GM12878 (cell line): ENCODE measurements around the gene MGMT. TPM values are rescaled to one million over a fixed set of nuclear protein-coding genes. Genes with fewer than 3 reads are reported as not detected.

Experiments
- ATAC-seq: fragments of 200-7000 bp; cut with Tn5 transposase; 3 replicates; pipeline ENCODE4 v1.9.1; 2020; ENCODE audit warnings: mild to moderate bottlenecking, moderate library complexity
- BruUV-seq: library from RNA; stranded (reverse); fragments of 400-500 nt; replicated peaks from 2 replicates; lab custom pipeline; 2021; lab: Mats Ljungman, UMichigan
- CTCF ChIA-PET: fragments of 300-600 bp; sonication (Branson Sonifier 250); formaldehyde crosslinking; extraction: SDS; loops from one replicate; lab custom pipeline; 2021; ENCODE audit warnings: inconsistent platforms; lab: Yijun Ruan, JAX
- POLR2A ChIA-PET: fragments of 350-600 bp; formaldehyde crosslinking; extraction: SDS; loops from one replicate; lab custom pipeline; 2021; ENCODE audit warnings: inconsistent platforms; lab: Charles Lee
- RAD21 ChIA-PET: fragments of 300-600 bp; sonication (Branson Sonifier 250); formaldehyde crosslinking; loops from one replicate; lab custom pipeline; 2023; ENCODE audit warnings: antibody characterized with exemption; ENCODE audit not compliant: unreplicated experiment; lab: Charles Lee
- SMC1A ChIA-PET: fragments of 300-600 bp; sonication (Branson Sonifier 250); formaldehyde crosslinking; loops from one replicate; lab custom pipeline; 2023; ENCODE audit not compliant: unreplicated experiment, uncharacterized antibody; lab: Charles Lee
- DNase-seq: peaks from one replicate; pipeline ENCODE4 v3.0.0-alpha.2; 2011; ENCODE audit warnings: low read depth, low spot score
- FAIRE-seq: peaks from 3 replicates; lab custom pipeline; 2011; peaks lifted over from hg19 to GRCh38; lab: Jason Lieb, UNC
- H2AFZ ChIP-seq: 2 replicates; pipeline ENCODE4 v1.6.0; 2011; ENCODE audit warnings: low read depth, low read length, control low read depth; ENCODE audit not compliant: control insufficient read depth
- H3K27ac ChIP-seq: 2 replicates; pipeline ENCODE4 v1.5.1; 2011; ENCODE audit warnings: control low read depth; ENCODE audit not compliant: control insufficient read depth, insufficient read depth
- H3K27me3 ChIP-seq, 2 experiments: replicated peaks in 1 of 2; 2 replicates each; pipeline versions ENCODE4 v1.6.0 to v1.6.1; 2011; ENCODE audit warnings: low read length in 1 of 2; ENCODE audit not compliant: control insufficient read depth in 2 of 2, insufficient read depth in 2 of 2
- H3K36me3 ChIP-seq, 2 experiments: 2 replicates each; pipeline ENCODE4 v1.5.1; 2011; ENCODE audit warnings: low read length in 1 of 2; ENCODE audit not compliant: control insufficient read depth in 2 of 2, insufficient read depth in 2 of 2
- H3K4me1 ChIP-seq: 2 replicates; pipeline ENCODE4 v1.6.1; 2011; ENCODE audit warnings: mild to moderate bottlenecking, low read length, moderate library complexity, mixed read lengths; ENCODE audit not compliant: control insufficient read depth, insufficient read depth
- H3K4me2 ChIP-seq: 2 replicates; pipeline ENCODE4 v1.6.0; 2011; ENCODE audit warnings: control low read depth; ENCODE audit not compliant: control insufficient read depth, insufficient read depth
- H3K4me3 ChIP-seq: fragments of 200-600 bp; sonication (generic); 2 replicates; pipeline ENCODE4 v1.5.1; 2016
- H3K79me2 ChIP-seq: 2 replicates; pipeline ENCODE4 v1.6.0; 2011; ENCODE audit warnings: low read length; ENCODE audit not compliant: control insufficient read depth, insufficient read depth
- H3K9ac ChIP-seq: 2 replicates; pipeline ENCODE4 v1.8.0; 2011; ENCODE audit warnings: low read length, control low read depth, mixed read lengths; ENCODE audit not compliant: control insufficient read depth, insufficient read depth
- H3K9me3 ChIP-seq: replicated peaks from 3 replicates; pipeline ENCODE4 v1.5.1; 2011; ENCODE audit warnings: mild to moderate bottlenecking, low read length; ENCODE audit not compliant: control insufficient read depth, insufficient read depth
- H4K20me1 ChIP-seq: 2 replicates; pipeline ENCODE4 v1.6.0; 2011; ENCODE audit not compliant: control insufficient read depth, insufficient read depth
- ASH2L ChIP-seq: fragments of 300-600, 200-600 bp; sonication (generic); IDR thresholded peaks from 2 replicates; pipeline ENCODE4 v1.6.1; 2017; ENCODE audit warnings: low read depth, mild to moderate bottlenecking, borderline replicate concordance
- CBX5 ChIP-seq: sonication (generic); IDR thresholded peaks from 2 replicates; pipeline ENCODE4 v1.6.1; 2016; ENCODE audit warnings: low read depth, moderate library complexity, mild to moderate bottlenecking, inconsistent platforms
- HCFC1 ChIP-seq: fragments of 150-350 bp; IDR thresholded peaks from 2 replicates; pipeline ENCODE4 v1.6.1; 2014; ENCODE audit warnings: low read length
- HDAC6 ChIP-seq: fragments of 200-600 bp; sonication (generic); IDR thresholded peaks from one replicate; pipeline ENCODE4 v1.8.0; 2017; ENCODE audit warnings: antibody characterized with exemption; ENCODE audit not compliant: unreplicated experiment
- KAT2A ChIP-seq: conservative IDR thresholded peaks from 2 replicates; pipeline ENCODE4 v1.6.1; 2011; ENCODE audit warnings: low read depth, low read length; ENCODE audit not compliant: control insufficient read depth
- LARP7 ChIP-seq: fragments of 450-650 bp; IDR thresholded peaks from 2 replicates; pipeline ENCODE4 v1.6.1; 2017; ENCODE audit warnings: mild to moderate bottlenecking
- MEF2A ChIP-seq: IDR thresholded peaks from 2 replicates; pipeline ENCODE4 v1.6.1; 2011; ENCODE audit warnings: low read depth, mild to moderate bottlenecking, low read length, moderate library complexity; ENCODE audit not compliant: insufficient read depth
- NFIC ChIP-seq: IDR thresholded peaks from 2 replicates; pipeline ENCODE4 v1.6.1; 2012; ENCODE audit warnings: low read depth, mild to moderate bottlenecking, inconsistent platforms, low read length, moderate library complexity
- NFXL1 ChIP-seq: fragments of 450-650 bp; IDR thresholded peaks from 2 replicates; pipeline ENCODE4 v1.6.1; 2017; ENCODE audit warnings: antibody characterized with exemption, mild to moderate bottlenecking, borderline replicate concordance
- POLR2AphosphoS2 ChIP-seq: IDR thresholded peaks from 2 replicates; pipeline ENCODE4 v1.6.1; 2011; ENCODE audit warnings: low read depth, mild to moderate bottlenecking, low read length, improper control_type of control experiment, moderate library complexity
- SKIL ChIP-seq: fragments of 450-650 bp; IDR thresholded peaks from 2 replicates; pipeline ENCODE4 v1.6.1; 2017; ENCODE audit warnings: mild to moderate bottlenecking, low read depth, inconsistent platforms; ENCODE audit not compliant: poor library complexity, severe bottlenecking
- SMAD5 ChIP-seq: IDR thresholded peaks from 2 replicates; pipeline ENCODE4 v1.6.1; 2016; ENCODE audit warnings: antibody characterized with exemption, low read depth
- SPI1 ChIP-seq: IDR thresholded peaks from 2 replicates; pipeline ENCODE4 v1.6.1; 2011; ENCODE audit warnings: low read depth, mild to moderate bottlenecking, low read length, moderate library complexity, borderline replicate concordance; ENCODE audit not compliant: insufficient read depth
- SREBF1 ChIP-seq: IDR thresholded peaks from 2 replicates; pipeline ENCODE4 v1.6.1; 2012; ENCODE audit warnings: mild to moderate bottlenecking, low read length
- SUZ12 ChIP-seq: fragments of 200-600 bp; sonication (generic); IDR thresholded peaks from one replicate; pipeline ENCODE4 v1.6.1; 2018; ENCODE audit warnings: antibody characterized with exemption, mild to moderate bottlenecking; ENCODE audit not compliant: unreplicated experiment
- TARDBP ChIP-seq: IDR thresholded peaks from 2 replicates; pipeline ENCODE4 v1.6.1; 2016; ENCODE audit warnings: borderline replicate concordance
- ZBTB4 ChIP-seq: fragments of 450-650 bp; formaldehyde crosslinking; IDR thresholded peaks from 2 replicates; pipeline ENCODE4 v1.4.0; 2022; ENCODE audit warnings: mild to moderate bottlenecking, moderate library complexity
- ZNF274 ChIP-seq: IDR thresholded peaks from one replicate; pipeline ENCODE4 v1.8.0; 2011; ENCODE audit not compliant: insufficient read length, insufficient read depth
- WGBS: methylation state at CpG from one replicate; pipeline ENCODE4 v1.1.6; 2016; ENCODE audit warnings: low lambda C conversion rate; ENCODE audit not compliant: insufficient replicate concordance, insufficient coverage; ENCODE audit errors: missing lambda C conversion rate; 5-methylcytosine and 5-hydroxymethylcytosine counted together
- in situ Hi-C: fragments of 300-500 bp; cut with MboI; formaldehyde crosslinking; loops from 9 replicates; pipeline ENCODE4 v1.14.3; 2018; ENCODE audit warnings: mixed read lengths
- intact Hi-C: fragments of 100-400 bp; cut with micrococcal nuclease; formaldehyde crosslinking; loops from one replicate; pipeline ENCODE4 v1.14.2; 2022; ENCODE audit not compliant: unreplicated experiment
- polyA plus RNA-seq, 11 experiments: library from polyadenylated mRNA; depleted of rRNA in 4 of 11; unstranded in 6 of 11; stranded (reverse) in 5 of 11; fragments of >200 nt; fragmentation: Nextera tagmentation in 4 of 11; fragmentation: Illumina TruSeq in 1 of 11; extraction: Ambion mirVana in 4 of 11; extraction: Trizol in 1 of 11; gene quantifications; 1 replicate in 1 of 11; 2 replicates in 10 of 11; pipeline versions ENCODE4 v1.2.1 to v1.2.3, GENCODE V29; 2011 to 2016; ENCODE audit warnings: inconsistent platforms in 2 of 11, missing spikeins in 2 of 11, low read depth in 1 of 11
- total RNA-seq, 4 experiments: library from RNA; depleted of rRNA in 3 of 4; stranded (reverse); fragments of >200 nt in 3 of 4; fragmentation: Illumina TruSeq in 1 of 4; extraction: Trizol in 1 of 4; gene quantifications; 2 replicates each; pipeline versions ENCODE4 v1.2.1 to v1.2.3, GENCODE V29; 2013 to 2021
- TF ChIP-seq, protein P1 (sequence below): IDR thresholded peaks from 2 replicates; pipeline ENCODE4 v1.6.1; 2011; ENCODE audit warnings: borderline replicate concordance, low read depth, mild to moderate bottlenecking, moderate library complexity, mixed read lengths, low read length; ENCODE audit not compliant: insufficient read depth; ENCODE audit errors: extremely low read length

Gene MGMT
- total and polyA plus RNA-seq, 10 of the 15 experiments (the other 5 are each of a cell fraction or from before 2014, with no cell fraction given): 0.16 to 24.2 (median 13.3) TPM

- TF ChIP-seq, protein P1, sequence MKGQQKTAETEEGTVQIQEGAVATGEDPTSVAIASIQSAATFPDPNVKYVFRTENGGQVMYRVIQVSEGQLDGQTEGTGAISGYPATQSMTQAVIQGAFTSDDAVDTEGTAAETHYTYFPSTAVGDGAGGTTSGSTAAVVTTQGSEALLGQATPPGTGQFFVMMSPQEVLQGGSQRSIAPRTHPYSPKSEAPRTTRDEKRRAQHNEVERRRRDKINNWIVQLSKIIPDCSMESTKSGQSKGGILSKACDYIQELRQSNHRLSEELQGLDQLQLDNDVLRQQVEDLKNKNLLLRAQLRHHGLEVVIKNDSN: no peak
- no peak for TF ChIP-seq HDAC6
- no peak for TF ChIP-seq ASH2L
- TF ChIP-seq KAT2A: no peak
- TF ChIP-seq SMAD5: no peak
- TF ChIP-seq, all 136 proteins: peak for 0
Observed at GRCh38 chr10:129711291-129711690, 244.2 kb downstream of the MGMT start (continued).

DNA sequence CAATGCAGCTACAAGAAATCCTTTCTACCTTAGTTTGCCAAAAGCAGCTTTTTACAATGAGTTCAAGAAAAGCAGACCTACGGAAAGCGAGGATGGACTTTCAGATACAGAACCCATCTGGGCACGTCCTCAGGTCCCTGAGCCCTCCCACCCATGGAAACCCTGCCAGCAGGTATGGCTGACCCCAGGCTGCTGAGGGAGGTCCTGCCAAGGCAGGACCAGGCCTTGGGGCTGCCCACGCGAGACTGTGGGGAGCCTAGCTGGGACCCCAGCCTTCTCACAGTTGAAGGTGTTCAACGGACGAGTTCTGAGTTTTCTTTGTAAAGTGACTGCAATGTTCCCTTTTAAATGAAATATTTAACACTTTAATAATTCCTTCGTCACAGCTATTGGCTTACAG, 245.0 kb downstream of the MGMT start:
- FAIRE-seq (no peak), ATAC-seq (no peak), DNase-seq (no peak)
- ChIA-PET POLR2A (no interaction called here), CTCF (no interaction called here), SMC1A (no interaction called here), RAD21 (no interaction called here)
- no peaks in the 10 kb centered on the region for H3K4me1 ChIP-seq
- H3K9me3 ChIP-seq: no peaks in the 10 kb centered on the region
- no TSS peak for BruUV-seq
- H3K36me3 ChIP-seq: no peaks in the 10 kb centered on the region
- H4K20me1 ChIP-seq: no peaks in the 10 kb centered on the region
- H3K9ac ChIP-seq: no peak overlapping the region
- H3K4me2 ChIP-seq: no peak overlapping the region
- no peaks in the 10 kb centered on the region for H3K79me2 ChIP-seq
- no peak overlapping the region for H3K4me3 ChIP-seq
- no peak overlapping the region for H3K27ac ChIP-seq
- H3K27me3 ChIP-seq: no peaks in the 10 kb centered on the region
- no peak overlapping the region for H2AFZ ChIP-seq
- intact Hi-C loops (no loop called here), in situ Hi-C loops (no loop called here)
- 86% methylated on average over 7 of the region's 8 CpGs for WGBS
- TF ChIP-seq SPI1: no peak
- no peak for TF ChIP-seq ZBTB4
- TF ChIP-seq NFIC: no peak
- TF ChIP-seq HDAC6: no peak
- no peak for TF ChIP-seq ZNF274
- TF ChIP-seq CBX5: no peak
- no peak for TF ChIP-seq SUZ12
- TF ChIP-seq POLR2AphosphoS2: no peak
- TF ChIP-seq LARP7: no peak
- no peak for TF ChIP-seq TARDBP
- no peak for TF ChIP-seq HCFC1
- no peak for TF ChIP-seq SREBF1
- no peak for TF ChIP-seq MEF2A
- TF ChIP-seq SKIL: no peak
- no peak for TF ChIP-seq NFXL1
